Upper lobe of right lung (tissue), 1 donor: ENCODE data around the gene GRIK3. TPM values are rescaled to one million over a fixed set of nuclear protein-coding genes. Genes with fewer than 3 reads are reported as not detected.

Source experiments
- ATAC-seq: fragments of 200-7000 bp; cut with Tn5 transposase; one replicate; pipeline ENCODE4 v1.9.1; 2020; ENCODE audit warnings: mild to moderate bottlenecking, moderate library complexity
- DNase-seq: peaks from one replicate; pipeline ENCODE4 v3.0.0-alpha.2; 2020
- H3K27ac ChIP-seq: fragments of 200-600 bp; one replicate; pipeline ENCODE4 v1.8.0; 2022
- H3K27me3 ChIP-seq: fragments of 200-600 bp; one replicate; pipeline ENCODE4 v1.8.0; 2022; ENCODE audit warnings: mild to moderate bottlenecking
- H3K36me3 ChIP-seq: fragments of 200-600 bp; one replicate; pipeline ENCODE4 v1.8.0; 2022
- H3K4me1 ChIP-seq: fragments of 200-600 bp; one replicate; pipeline ENCODE4 v1.8.0; 2022
- H3K4me3 ChIP-seq: fragments of 200-600 bp; one replicate; pipeline ENCODE4 v1.8.0; 2022; ENCODE audit warnings: mild to moderate bottlenecking
- H3K9me3 ChIP-seq: fragments of 200-600 bp; one replicate; pipeline ENCODE4 v1.8.0; 2022
- intact Hi-C: fragments of 100-400 bp; cut with DNase I; formaldehyde crosslinking; loops from one replicate; pipeline ENCODE4 v1.11.0; 2022
- total RNA-seq: library from RNA; stranded (reverse); fragmentation: NEBNext Ultra II Directional; extraction: Animal tissue kit (Norgen Biotek cat#: 25700); gene quantifications from one replicate; pipeline ENCODE4 v1.2.1, GENCODE V29; 2021
- TF ChIP-seq, protein P1 (sequence below): fragments of 200-600 bp; IDR thresholded peaks from one replicate; pipeline ENCODE4 v1.8.0; 2022; ENCODE audit warnings: antibody characterized with exemption
- donor health status: DM: no; HTN: yes; CAD: no; lungs with severe emphysema.

GRIK3 gene
- total RNA-seq, 1 donor from 2014 or later = not detected

DNA sequence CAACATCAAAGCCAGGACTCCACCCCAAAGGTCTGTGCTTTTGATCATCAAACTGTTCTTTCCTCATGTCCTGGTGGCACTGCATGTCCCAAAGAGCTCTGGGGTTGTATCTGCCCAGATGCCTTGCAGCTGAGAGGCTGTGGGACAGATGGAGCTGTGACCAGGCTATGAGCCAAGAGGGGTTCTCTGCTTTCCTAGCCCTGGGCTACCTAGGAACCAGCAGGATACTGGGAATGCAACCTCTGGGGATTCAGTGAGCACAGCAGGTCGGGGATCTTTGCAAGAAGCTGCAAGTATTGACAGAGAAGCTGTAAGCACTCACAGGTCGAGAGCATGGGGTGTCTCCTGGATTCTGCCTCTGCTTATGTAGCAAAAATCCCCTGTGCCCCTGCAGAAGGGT is 186.6 kb downstream of the GRIK3 start:
- Histone ChIP-seq H3K27ac (no peak overlapping the region), H3K36me3 (no peaks in the 10 kb centered on the region), H3K9me3 (no peaks in the 10 kb centered on the region), H3K4me1 (no peaks in the 10 kb centered on the region), H3K4me3 (no peak overlapping the region), H3K27me3 (peaks cover 27% of the 10 kb centered on the region)
- intact Hi-C loops = no loop called here
- TF ChIP-seq, protein P1, sequence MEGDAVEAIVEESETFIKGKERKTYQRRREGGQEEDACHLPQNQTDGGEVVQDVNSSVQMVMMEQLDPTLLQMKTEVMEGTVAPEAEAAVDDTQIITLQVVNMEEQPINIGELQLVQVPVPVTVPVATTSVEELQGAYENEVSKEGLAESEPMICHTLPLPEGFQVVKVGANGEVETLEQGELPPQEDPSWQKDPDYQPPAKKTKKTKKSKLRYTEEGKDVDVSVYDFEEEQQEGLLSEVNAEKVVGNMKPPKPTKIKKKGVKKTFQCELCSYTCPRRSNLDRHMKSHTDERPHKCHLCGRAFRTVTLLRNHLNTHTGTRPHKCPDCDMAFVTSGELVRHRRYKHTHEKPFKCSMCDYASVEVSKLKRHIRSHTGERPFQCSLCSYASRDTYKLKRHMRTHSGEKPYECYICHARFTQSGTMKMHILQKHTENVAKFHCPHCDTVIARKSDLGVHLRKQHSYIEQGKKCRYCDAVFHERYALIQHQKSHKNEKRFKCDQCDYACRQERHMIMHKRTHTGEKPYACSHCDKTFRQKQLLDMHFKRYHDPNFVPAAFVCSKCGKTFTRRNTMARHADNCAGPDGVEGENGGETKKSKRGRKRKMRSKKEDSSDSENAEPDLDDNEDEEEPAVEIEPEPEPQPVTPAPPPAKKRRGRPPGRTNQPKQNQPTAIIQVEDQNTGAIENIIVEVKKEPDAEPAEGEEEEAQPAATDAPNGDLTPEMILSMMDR = no peak
- ATAC-seq (no peak), DNase-seq (no peak)

DNA sequence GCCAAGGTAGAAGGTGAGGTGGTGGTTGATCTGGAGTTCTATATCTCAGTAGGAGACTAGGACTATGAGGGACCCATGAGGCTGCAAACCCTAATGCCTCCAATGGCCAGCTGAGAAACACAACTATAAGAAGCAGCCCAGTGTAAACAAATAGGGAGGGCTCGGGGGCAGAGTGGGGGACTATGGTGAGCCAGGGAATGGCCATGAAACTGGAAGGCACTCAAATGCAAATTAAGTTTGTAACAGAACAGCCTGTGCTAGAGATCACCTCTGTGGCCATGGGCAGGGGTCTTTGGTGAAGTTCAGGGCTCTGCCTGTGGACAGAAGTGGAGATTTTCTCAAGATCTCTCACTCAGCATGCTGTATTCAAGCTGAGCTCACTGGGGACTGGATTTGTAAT is 187.1 kb downstream of the GRIK3 start:
- no peaks in the 10 kb centered on the region for H3K36me3 ChIP-seq
- TF ChIP-seq, protein P1 = no peak

DNA sequence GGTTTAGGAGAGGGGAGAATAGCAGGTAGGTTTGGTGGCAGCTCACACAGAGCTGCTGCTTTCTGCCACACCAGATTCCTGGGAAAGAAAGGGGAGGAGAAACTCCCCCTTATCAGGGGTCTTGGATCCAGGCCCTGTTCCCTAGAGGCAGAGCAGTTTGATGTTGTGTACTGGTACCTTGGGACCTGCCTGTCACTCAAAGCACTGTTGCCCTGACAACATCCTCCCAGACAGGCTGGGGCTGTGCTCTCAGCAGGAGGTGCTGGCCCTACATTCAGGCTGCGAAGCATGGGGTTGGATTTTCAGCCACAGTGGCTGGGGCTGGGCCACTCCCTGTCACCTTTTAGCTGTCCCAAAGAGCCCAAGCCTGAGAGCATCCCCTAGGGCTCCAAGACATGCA is 188.0 kb downstream of the GRIK3 start:
- H3K4me3 ChIP-seq = no peak overlapping the region
- DNase-seq = no peak

More for the DNA sequence above, 187.1 kb downstream of the GRIK3 start:
- ATAC-seq (no peak), DNase-seq (no peak)
- Histone ChIP-seq H3K4me3 (no peak overlapping the region), H3K9me3 (no peaks in the 10 kb centered on the region), H3K27me3 (peaks cover 32% of the 10 kb centered on the region), H3K27ac (no peak overlapping the region), H3K4me1 (no peaks in the 10 kb centered on the region)
- intact Hi-C loops = no loop called here

DNA sequence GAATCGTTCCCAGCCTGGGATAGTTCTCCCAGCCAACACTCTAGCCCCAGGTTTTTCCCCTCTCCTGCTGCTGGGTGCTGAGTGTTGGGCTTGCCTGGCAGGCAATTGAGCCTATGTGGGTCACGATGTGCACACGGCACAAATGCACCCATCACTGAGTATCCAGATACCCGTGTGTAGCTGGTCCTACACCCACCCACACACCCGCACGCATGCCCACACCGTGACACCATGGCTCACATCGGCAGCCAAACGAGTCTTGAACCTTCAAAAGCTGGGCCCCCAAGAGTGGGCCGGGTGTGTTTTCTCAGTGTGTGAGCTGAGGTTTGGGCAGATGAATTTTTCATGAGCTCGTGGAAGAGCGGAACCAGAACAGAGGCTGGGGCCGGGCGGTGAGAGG is 188.5 kb downstream of the GRIK3 start:
- intact Hi-C loops = no loop called here
- no peak for DNase-seq

More for the DNA sequence above, 188.0 kb downstream of the GRIK3 start:
- no peaks in the 10 kb centered on the region for H3K36me3 ChIP-seq
- H3K27ac ChIP-seq = no peak overlapping the region
- intact Hi-C loops = no loop called here
- no peaks in the 10 kb centered on the region for H3K4me1 ChIP-seq
- ATAC-seq = no peak
- TF ChIP-seq, protein P1 = no peak
- peaks cover 26% of the 10 kb centered on the region for H3K27me3 ChIP-seq
- H3K9me3 ChIP-seq = no peaks in the 10 kb centered on the region

DNA sequence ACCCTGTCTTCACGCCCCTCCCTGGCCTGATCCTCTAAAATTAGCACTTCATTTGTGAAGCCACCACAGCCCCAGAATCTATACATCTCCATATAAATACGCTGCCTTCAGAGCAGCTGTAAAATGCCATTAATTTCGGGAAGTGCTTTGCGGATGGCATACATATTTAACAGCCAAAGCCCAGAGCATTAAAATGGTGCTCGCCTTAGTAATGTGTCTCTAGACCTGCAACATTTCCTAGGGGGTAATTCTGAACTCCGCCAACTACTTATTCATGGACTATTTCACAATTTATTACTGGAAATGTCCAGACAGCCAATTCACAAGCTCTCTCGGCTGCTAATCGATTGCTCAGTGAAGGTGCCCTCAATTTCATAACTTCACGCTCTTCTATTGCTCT is 189.4 kb downstream of the GRIK3 start:
- peaks cover 21% of the 10 kb centered on the region for H3K27me3 ChIP-seq
- no peaks in the 10 kb centered on the region for H3K4me1 ChIP-seq
- H3K9me3 ChIP-seq = no peaks in the 10 kb centered on the region
- intact Hi-C loops = no loop called here
- no peaks in the 10 kb centered on the region for H3K36me3 ChIP-seq
- ATAC-seq (no peak), DNase-seq (no peak)
- TF ChIP-seq, protein P1 = no peak
- H3K27ac ChIP-seq = no peak overlapping the region
- H3K4me3 ChIP-seq = no peak overlapping the region

More for the DNA sequence above, 188.5 kb downstream of the GRIK3 start:
- Histone ChIP-seq H3K4me1 (no peaks in the 10 kb centered on the region), H3K9me3 (no peaks in the 10 kb centered on the region), H3K27ac (no peak overlapping the region), H3K27me3 (peaks cover 26% of the 10 kb centered on the region), H3K36me3 (no peaks in the 10 kb centered on the region), H3K4me3 (no peak overlapping the region)
- TF ChIP-seq, protein P1 = no peak
- no peak for ATAC-seq
